Stomach smooth muscle (tissue), 2 donors: ENCODE data around the gene MT1X.
"Not testable (repeated sequence)": the region's sequence is repeated elsewhere in the genome, so short reads cannot be mapped to it uniquely, and the experiment has no call there.

Experiments used
- H3K27ac ChIP-seq: one replicate; pipeline ENCODE4 v1.7.0; 2013; ENCODE audit warnings: mild to moderate bottlenecking, low read length, inconsistent platforms
- H3K27me3 ChIP-seq, 2 donors: one replicate each; pipeline ENCODE4 v1.7.0; 2013; ENCODE audit warnings: low read length in 2 of 2; ENCODE audit not compliant: insufficient read depth in 2 of 2, control insufficient read depth in 1 of 2
- H3K36me3 ChIP-seq, 2 donors: one replicate each; pipeline ENCODE4 v1.7.0; 2013; ENCODE audit warnings: low read length in 2 of 2; ENCODE audit not compliant: control insufficient read depth in 2 of 2, insufficient read depth in 2 of 2
- H3K4me1 ChIP-seq: one replicate; pipeline ENCODE4 v1.7.0; 2013; ENCODE audit warnings: low read length; ENCODE audit not compliant: control insufficient read depth, insufficient read depth
- H3K4me3 ChIP-seq, 2 donors: one replicate each; pipeline ENCODE4 v1.7.0; 2013; ENCODE audit warnings: low read length in 2 of 2
- H3K9ac ChIP-seq, 2 donors: one replicate each; pipeline ENCODE4 v1.7.0; 2013; ENCODE audit warnings: low read length in 2 of 2, mild to moderate bottlenecking in 1 of 2
- H3K9me3 ChIP-seq, 2 donors: one replicate each; pipeline ENCODE4 v1.7.0; 2013; ENCODE audit warnings: low read length in 2 of 2; ENCODE audit not compliant: control insufficient read depth in 2 of 2
- donor health status: healthy.
- donor health status: Pancreatic carcinoma.

MT1X gene

GRCh38 chr16:56670620-56670934 is 11.7 kb upstream of the MT1X start:
- Histone ChIP-seq H3K27me3 (peaks cover 42 to 60% of the 10 kb centered on the region in 2 donors), H3K4me3 (no peak overlapping the region)

GRCh38 chr16:56671691-56672090 is 10.6 kb upstream of the MT1X start:
- H3K9me3 ChIP-seq, H3K27ac ChIP-seq, H3K36me3 ChIP-seq, H3K4me3 ChIP-seq, H3K9ac ChIP-seq: not testable (repeated sequence)
- Histone ChIP-seq H3K27me3 (peaks cover 47 to 67% of the 10 kb centered on the region in 2 donors), H3K4me1 (peaks cover 17% of the 10 kb centered on the region)

More at GRCh38 chr16:56670620-56670934, 11.7 kb upstream of the MT1X start:
- Histone ChIP-seq H3K4me1 (peaks cover 14% of the 10 kb centered on the region), H3K9ac (no peak overlapping the region), H3K9me3 (no peaks in the 10 kb centered on the region), H3K27ac (no peak overlapping the region), H3K36me3 (no peaks in the 10 kb centered on the region)

- not testable (repeated sequence) for H3K4me3 ChIP-seq
- peaks cover 46 to 62% of the 10 kb centered on the region in 2 donors for H3K27me3 ChIP-seq
These were observed 10.1 kb upstream of the MT1X start for GRCh38 chr16:56672171-56672570.

DNA sequence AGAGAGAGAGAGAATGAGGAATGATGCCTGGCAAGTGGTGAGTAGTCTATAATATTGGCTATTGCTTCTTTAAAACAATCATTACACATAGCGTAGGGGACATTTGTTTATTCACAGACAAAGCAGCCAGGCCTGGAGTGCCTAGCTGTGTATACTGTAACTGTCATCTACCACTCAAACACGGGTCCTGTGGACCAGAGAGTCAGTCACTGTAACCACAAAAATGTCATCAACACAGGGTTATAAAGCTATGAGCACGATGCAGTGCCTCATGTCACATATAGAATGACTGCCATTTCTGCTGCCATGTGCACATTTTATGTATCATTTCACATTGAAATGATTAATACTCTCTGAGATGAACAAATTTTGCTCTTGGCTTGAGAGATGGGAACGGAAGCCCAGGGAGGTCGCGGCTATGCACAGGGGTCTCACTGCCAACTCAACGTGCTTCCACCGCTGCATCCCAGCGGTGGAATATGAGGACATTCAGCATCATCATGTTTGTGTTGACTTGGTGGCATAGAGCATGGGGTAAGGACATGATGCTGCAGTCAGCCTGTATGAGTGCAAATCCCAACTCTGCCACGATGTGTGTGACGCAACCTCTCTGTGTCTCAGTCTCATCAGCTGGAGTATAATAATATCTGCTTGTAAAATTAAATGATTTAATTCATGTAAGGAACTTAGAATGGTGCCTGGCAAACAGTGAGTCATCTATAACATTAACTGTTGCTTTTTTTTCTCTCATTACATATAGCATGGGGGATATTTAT is 9.3 kb upstream of the MT1X start:
- H3K4me3 ChIP-seq: no peak overlapping the region
- no peaks in the 10 kb centered on the region for H3K36me3 ChIP-seq
- no peak overlapping the region for H3K9ac ChIP-seq
- H3K4me1 ChIP-seq: peaks cover 15% of the 10 kb centered on the region
- H3K27ac ChIP-seq: no peak overlapping the region
- H3K9me3 ChIP-seq: no peaks in the 10 kb centered on the region
- peaks cover 40 to 55% of the 10 kb centered on the region in 2 donors for H3K27me3 ChIP-seq

More at GRCh38 chr16:56672171-56672570, 10.1 kb upstream of the MT1X start:
- not testable (repeated sequence) for H3K9ac ChIP-seq, H3K27ac ChIP-seq, H3K36me3 ChIP-seq, H3K9me3 ChIP-seq
- H3K4me1 ChIP-seq: peaks cover 17% of the 10 kb centered on the region

DNA sequence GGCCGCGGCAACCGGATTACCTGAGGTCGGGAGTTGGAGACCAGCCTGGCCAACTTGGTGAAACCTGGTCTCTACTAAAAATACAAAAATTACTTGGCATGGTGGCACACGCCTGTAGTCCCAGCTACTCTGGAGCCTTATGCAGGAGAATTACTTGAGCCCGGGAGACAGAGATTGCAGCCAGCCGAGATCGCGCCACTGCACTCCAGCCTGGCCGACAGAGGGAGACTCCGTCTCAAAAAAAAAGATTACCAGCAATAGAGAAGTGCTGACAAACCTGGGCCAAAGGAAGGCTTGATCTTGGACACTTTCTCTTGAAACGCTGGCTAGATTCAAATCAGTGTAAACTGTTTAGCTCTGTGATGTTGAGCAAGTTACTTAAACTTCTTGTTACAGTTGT is 8.3 kb upstream of the MT1X start:
- H3K9me3 ChIP-seq: no peaks in the 10 kb centered on the region
- no peak overlapping the region for H3K4me3 ChIP-seq
- no peaks in the 10 kb centered on the region for H3K36me3 ChIP-seq
- H3K4me1 ChIP-seq: peaks cover 11% of the 10 kb centered on the region
- peaks cover 34 to 45% of the 10 kb centered on the region in 2 donors for H3K27me3 ChIP-seq
- H3K27ac ChIP-seq: no peak overlapping the region
- no peak overlapping the region for H3K9ac ChIP-seq

DNA sequence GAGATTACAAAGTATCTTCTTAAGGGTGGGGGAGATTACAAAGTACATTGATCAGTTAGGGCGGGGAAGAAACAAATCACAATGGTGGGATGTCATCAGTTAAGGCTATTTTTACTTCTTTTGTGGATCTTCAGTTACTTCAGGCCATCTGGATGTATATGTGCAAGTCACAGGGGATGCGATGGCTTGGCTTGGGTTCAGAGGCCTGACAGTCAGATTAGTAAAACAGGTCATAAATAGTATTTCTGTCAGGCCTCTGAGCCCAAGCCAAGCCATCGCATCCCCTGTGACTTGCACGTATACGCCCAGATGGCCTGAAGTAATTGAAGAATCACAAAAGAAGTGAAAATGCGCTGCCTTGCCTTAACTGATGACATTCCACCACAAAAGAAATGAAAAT is 7.7 kb upstream of the MT1X start:
- not testable (repeated sequence) for H3K36me3 ChIP-seq, H3K9me3 ChIP-seq, H3K27ac ChIP-seq, H3K4me3 ChIP-seq, H3K4me1 ChIP-seq, H3K9ac ChIP-seq
- H3K27me3 ChIP-seq: peaks cover 27 to 39% of the 10 kb centered on the region in 2 donors

- Histone ChIP-seq H3K9ac (no peak overlapping the region), H3K4me3 (no peak overlapping the region), H3K27ac (no peak overlapping the region), H3K27me3 (peaks cover 20 to 33% of the 10 kb centered on the region in 2 donors), H3K9me3 (no peaks in the 10 kb centered on the region), H3K36me3 (no peaks in the 10 kb centered on the region), H3K4me1 (peaks cover 3% of the 10 kb centered on the region)
These were observed 6.5 kb upstream of the MT1X start for GRCh38 chr16:56675685-56676210.

DNA sequence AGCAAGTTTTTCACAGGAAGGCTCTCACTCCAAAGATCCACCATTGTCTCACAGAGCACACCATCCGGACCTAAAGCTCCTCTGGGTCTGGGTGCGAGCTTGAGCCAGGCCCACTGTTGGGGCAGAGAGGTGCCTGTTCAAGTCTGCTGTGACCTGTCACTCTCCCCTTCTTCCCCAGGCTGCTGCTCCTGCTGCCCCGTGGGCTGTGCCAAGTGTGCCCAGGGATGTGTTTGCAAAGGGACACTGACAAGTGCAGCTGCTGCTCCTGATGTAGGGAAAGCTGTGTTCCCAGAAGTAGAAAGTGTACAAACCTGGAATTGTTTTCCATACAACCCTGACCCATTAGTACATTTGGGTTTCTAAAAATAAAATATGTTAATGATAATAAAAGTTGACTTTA is 4.8 kb upstream of the MT1X start:
- Histone ChIP-seq H3K4me3 (no peak overlapping the region), H3K9ac (no peak overlapping the region), H3K27ac (no peak overlapping the region), H3K36me3 (no peaks in the 10 kb centered on the region), H3K27me3 (peaks cover 13 to 32% of the 10 kb centered on the region in 2 donors), H3K9me3 (no peaks in the 10 kb centered on the region), H3K4me1 (peaks cover 9% of the 10 kb centered on the region)

DNA sequence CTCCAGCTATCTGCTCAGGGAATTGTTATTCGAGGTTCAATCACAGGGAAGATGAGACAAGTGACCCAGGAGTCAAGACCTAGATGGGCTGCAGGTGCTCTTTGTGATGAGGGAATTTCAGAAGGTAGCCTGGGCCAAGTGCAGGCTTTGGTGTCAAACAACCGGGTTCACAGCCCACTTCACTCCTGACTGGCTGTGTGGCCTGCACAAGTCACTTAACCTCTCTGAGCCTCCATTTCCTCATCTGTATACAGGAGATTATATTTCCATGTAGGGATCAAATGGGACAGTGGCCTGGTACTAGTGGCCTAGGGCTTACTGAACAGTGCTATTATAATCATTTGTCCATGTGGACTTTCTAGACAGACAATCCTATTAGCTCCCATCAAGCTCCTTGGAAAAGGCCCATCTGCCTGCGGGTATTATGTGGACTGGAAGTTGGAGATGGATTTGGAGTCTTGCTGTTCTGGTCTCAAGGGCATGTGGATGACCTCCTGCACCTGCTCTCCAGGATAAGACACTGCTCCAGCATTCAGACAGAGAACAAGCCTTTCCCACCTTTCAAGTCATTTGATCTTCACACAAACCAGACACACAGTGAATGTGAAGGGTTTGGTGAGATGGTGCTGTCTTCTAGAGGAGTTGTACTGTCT is 3.1 kb upstream of the MT1X start:
- Histone ChIP-seq H3K4me3 (no peak overlapping the region), H3K9me3 (no peaks in the 10 kb centered on the region), H3K9ac (no peak overlapping the region), H3K27me3 (peaks cover 13 to 20% of the 10 kb centered on the region in 2 donors), H3K4me1 (peaks cover 25% of the 10 kb centered on the region), H3K36me3 (no peaks in the 10 kb centered on the region), H3K27ac (no peak overlapping the region)

DNA sequence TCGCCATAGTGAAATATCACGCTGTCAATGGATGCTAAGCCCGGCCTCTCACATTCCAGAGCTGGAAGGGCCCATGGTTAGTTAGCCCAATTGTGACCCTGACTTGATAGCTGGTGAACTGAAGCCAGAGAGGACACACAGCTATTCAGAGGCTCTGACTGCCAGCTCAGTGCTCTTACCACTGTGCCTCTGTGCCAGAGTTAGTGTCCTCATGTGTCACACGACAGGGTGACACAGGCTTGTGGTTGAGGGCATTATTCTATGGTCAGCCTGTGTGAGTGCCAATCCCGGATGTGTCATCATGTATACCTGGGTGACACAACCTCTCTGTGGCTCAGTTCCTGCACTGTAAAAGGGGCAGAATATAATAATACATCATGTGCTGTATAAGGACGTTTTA is 2.5 kb upstream of the MT1X start:
- Histone ChIP-seq H3K9me3 (no peaks in the 10 kb centered on the region), H3K9ac (no peak overlapping the region), H3K27me3 (peaks cover 13 to 19% of the 10 kb centered on the region in 2 donors), H3K4me1 (peaks cover 29% of the 10 kb centered on the region), H3K36me3 (no peaks in the 10 kb centered on the region), H3K4me3 (no peak overlapping the region), H3K27ac (no peak overlapping the region)
